ENCODE data around the gene GSTA3.
A peak's percentile ranks its signal among the peaks of the same experiment; 100 is the strongest.
"Not testable (repeated sequence)": the region's sequence is repeated elsewhere in the genome, so short reads cannot be mapped to it uniquely, and the experiment has no call there.

Gene GSTA3

DNA sequence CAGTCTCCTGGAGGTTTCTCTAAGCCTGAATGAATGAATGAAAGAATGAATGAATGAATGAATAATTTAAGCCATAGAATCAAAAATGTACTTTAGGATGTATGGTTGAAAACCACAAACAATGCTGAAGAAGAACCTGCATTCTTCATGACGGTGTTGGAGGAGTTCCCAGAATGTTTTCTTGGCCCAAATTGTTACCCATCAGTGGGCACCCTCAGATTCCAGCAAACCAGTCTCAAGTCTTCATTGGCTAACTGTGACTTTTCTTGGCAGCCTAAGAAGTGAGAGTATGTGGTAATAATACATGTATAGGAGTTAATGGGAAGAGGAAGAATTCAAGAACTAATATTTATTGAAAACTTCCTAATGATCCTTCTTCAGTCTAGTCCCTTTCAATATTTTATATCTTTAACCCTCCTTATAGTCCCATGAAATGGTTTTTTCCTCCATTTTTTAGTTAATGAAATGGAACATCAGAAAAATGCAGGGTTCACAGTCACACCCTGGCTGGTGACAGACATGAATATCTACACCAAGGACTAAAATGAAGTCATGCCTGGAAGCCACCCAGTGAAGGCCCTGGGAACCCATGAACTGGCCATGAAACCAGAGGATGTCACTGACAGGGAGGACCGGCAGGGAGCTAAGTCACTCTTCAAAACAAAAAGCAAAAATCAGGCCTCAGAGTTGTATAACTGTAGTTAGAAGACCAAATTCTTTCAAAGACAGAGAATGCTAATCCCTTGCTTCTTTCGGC is 39.0 kb downstream of the GSTA3 start:
- H3K4me3 ChIP-seq; DNase-seq (ENCODE audit: low spot score in 2 of 2); H3K36me3 ChIP-seq (replicated peaks); in situ Hi-C loops (cut with MboI; ENCODE audit: low sequenced_read_pairs); H3K27me3 ChIP-seq (ENCODE audit: low read depth); H3K9me3 ChIP-seq; H3K4me1 ChIP-seq: not testable (repeated sequence)

DNA sequence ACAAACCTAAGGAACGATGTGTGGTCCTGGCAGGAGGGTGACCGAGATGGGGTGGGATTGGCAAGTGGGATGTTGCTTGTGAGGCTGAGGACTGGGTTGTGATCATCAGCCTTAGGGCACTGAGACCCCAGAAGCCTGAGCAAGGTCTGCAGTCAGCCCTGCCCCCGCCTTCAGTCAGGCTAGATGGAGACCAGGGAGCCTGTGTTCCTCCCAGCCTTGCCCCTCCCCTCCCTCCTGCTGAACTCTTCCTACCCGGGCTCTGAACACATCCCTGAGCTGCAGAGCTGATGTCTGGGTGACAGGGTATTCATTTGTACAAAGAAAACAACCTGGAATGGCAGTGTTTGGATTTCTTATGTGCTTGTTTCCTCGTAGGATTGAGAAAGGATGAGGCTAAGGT is 40.6 kb downstream of the GSTA3 start:
- in situ Hi-C loops (cut with MboI; ENCODE audit: low sequenced_read_pairs); H3K4me3 ChIP-seq: not testable (repeated sequence)

DNA sequence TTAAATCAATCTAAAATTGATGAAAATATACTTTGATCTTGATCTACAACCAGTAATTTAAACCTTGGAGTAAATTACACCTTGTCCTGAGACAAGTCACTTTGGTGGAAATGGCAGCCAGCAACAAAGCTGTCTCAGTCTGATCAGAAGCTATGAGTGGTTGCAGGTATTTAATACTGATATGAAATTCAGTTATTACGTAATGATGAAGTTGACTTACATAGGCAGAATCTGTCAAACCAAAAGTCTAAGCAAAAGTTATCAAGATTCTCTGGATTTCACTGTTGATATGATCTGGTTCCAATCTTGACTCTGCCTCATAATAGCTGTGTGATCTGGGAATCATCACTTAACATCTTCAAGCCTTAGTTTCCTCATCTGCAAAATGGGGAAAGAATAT is 41.3 kb downstream of the GSTA3 start:
- H3K4me1 ChIP-seq, result 0 out of 2 replicates have a peak, but pooled peaks cover 2% of the 10 kb centered on the region
- in situ Hi-C loops (cut with MboI; ENCODE audit: low sequenced_read_pairs), result no loop called here
- H3K27me3 ChIP-seq (ENCODE audit: low read depth), result no peaks in the 10 kb centered on the region
- no peaks in the 10 kb centered on the region for H3K9me3 ChIP-seq
- DNase-seq (ENCODE audit: low spot score in 2 of 2), result no peak
- H3K4me3 ChIP-seq, result no peak overlapping the region
- H3K36me3 ChIP-seq (replicated peaks), result no peaks in the 10 kb centered on the region

More for the DNA sequence above, 40.6 kb downstream of the GSTA3 start:
- DNase-seq (ENCODE audit: low spot score in 2 of 2); H3K36me3 ChIP-seq (replicated peaks); H3K4me1 ChIP-seq; H3K9me3 ChIP-seq; H3K27me3 ChIP-seq (ENCODE audit: low read depth): not testable (repeated sequence)

DNA sequence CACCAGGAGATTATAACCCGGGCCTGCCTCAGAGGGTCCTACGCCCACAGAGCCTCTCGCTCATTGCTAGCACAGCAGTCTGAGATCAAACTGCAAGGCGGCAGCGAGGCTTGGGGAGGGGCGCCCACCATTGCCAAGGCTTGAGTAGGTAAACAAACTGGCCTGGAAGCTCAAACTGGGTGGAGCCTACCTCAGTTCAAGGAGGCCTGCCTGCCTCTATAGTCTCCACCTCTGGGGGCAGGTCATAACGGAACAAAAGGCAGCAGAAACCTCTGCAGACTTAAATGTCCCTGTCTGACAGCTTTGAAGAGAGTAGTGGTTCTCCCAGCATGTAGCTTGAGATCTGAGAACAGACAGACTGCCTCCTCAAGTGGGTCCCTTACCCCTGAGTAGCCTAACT is 48.3 kb downstream of the GSTA3 start:
- in situ Hi-C loops (cut with MboI; ENCODE audit: low sequenced_read_pairs); H3K4me1 ChIP-seq; H3K27me3 ChIP-seq (ENCODE audit: low read depth); H3K9me3 ChIP-seq; H3K36me3 ChIP-seq (replicated peaks); DNase-seq (ENCODE audit: low spot score in 2 of 2); H3K4me3 ChIP-seq: not testable (repeated sequence)

DNA sequence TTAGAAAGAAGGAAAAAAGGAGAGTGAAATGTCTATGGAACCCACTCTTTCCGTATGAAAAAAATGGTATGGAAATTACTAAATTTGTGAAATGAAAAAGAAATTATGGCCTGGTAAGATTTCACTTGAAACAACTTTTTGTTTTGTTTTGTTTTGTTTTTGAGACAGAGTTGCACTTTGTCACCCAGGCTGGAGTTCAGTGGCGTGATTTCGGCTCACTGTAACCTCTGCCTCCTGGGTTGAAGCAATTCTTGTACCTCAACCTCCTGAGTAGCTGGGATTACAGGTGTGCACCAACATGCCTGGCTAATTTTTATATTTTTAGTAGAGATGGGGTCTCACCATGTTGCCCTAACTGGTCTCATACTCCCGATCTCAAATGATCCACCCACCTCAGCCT is 51.1 kb downstream of the GSTA3 start:
- H3K4me3 ChIP-seq, result no peak overlapping the region

DNA sequence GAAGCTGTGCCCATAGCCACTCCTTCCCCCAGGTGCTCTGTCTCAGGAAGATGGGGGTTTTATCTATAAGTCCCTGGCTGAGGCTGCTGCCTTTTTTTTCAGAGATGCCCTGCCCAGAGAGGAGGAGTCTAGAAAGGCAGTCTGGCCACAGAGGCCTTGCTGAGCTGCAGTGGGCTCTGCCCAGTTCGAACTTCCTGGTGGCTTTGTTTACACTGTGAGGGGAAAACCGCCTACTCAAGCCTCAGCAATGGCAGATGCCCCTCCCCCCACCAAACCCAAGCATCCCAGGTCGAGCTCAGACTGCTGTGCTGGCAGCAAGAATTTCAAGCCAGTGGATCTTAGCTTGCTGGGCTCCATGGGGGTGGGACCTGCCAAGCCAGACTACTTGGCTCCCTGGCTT is 53.4 kb downstream of the GSTA3 start:
- H3K36me3 ChIP-seq (replicated peaks); H3K9me3 ChIP-seq; H3K4me1 ChIP-seq; H3K27me3 ChIP-seq (ENCODE audit: low read depth); in situ Hi-C loops (cut with MboI; ENCODE audit: low sequenced_read_pairs); H3K4me3 ChIP-seq: not testable (repeated sequence)
- DNase-seq (ENCODE audit: low spot score in 2 of 2), result peak in 1 of 2 experiments; percentile 38

More for the DNA sequence above, 51.1 kb downstream of the GSTA3 start:
- H3K27me3 ChIP-seq (ENCODE audit: low read depth), result no peaks in the 10 kb centered on the region
- no peak for DNase-seq (ENCODE audit: low spot score in 2 of 2)
- in situ Hi-C loops (cut with MboI; ENCODE audit: low sequenced_read_pairs), result no loop called here
- H3K9me3 ChIP-seq, result no peaks in the 10 kb centered on the region
- no peaks in the 10 kb centered on the region for H3K4me1 ChIP-seq
- H3K36me3 ChIP-seq (replicated peaks), result no peaks in the 10 kb centered on the region

DNA sequence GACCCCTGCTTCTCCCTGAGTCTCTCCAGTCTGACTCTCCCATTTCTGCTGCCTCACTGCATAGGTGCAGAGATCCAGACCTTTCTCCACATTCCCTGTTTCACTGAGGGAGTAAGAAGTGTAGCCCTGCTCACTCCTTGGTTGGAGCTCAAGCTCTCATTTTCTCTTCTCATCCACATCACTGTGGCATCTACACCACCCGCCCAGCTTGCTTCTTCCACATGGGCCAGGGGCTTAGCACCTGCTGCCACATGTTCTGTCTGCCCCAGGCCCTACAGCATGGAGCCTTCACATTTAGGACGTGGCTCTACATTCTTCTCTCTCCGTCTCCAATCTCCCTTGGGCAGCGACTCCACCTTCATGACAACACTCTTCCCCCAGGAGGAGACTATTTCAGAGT is 60.4 kb downstream of the GSTA3 start:
- DNase-seq (ENCODE audit: low spot score in 2 of 2), result no peak
- Histone ChIP-seq H3K36me3 (replicated peaks) (no peaks in the 10 kb centered on the region), H3K4me1 (peaks cover 2% of the 10 kb centered on the region; the same call in 1 of the 2 replicates), H3K27me3 (ENCODE audit: low read depth) (no peaks in the 10 kb centered on the region), H3K9me3 (peaks cover 2% of the 10 kb centered on the region; the same call in 1 of the 2 replicates), H3K4me3 (no peak overlapping the region)
- in situ Hi-C loops (cut with MboI; ENCODE audit: low sequenced_read_pairs), result no loop called here

Measured in HAP-1 (cell line).